Measurements from ENCODE around the gene CCDC187. TPM values are rescaled to one million over a fixed set of nuclear protein-coding genes. Genes with fewer than 3 reads are reported as not detected.

CCDC187 gene
- polyA plus RNA-seq, 3 donors, result not detected

GRCh38 chr9:136234597-136234996 lies 69.3 kb downstream of the CCDC187 start:
- Mint-ChIP-seq H3K4me1 (peaks cover 46% of the 10 kb centered on the region), H3K36me3 (peaks cover 22 to 28% of the 10 kb centered on the region in 2 donors), H3K4me3 (no peak overlapping the region), H3K27ac (peak overlapping the region in 1 of 7 donors; percentile 38), H3K27me3 (ENCODE audit: low read depth in 3 of 3) (peaks cover 2 to 3% (median 2%) of the 10 kb centered on the region in 3 donors), H3K9me3 (no peaks in the 10 kb centered on the region)
- TF ChIP-seq CTCF (IDR thresholded peaks at IDR 0.05), result no peak
- Histone ChIP-seq H3K27ac (ENCODE audit: low read depth in 1 of 2, low read length in 2 of 2) (no peak overlapping the region), H3K79me2 (ENCODE audit: insufficient read depth, low read length) (no peaks in the 10 kb centered on the region), H3K36me3 (replicated peaks in 1 of 2; ENCODE audit: control insufficient read depth in 1 of 2, insufficient read depth in 2 of 2, low read length in 2 of 2) (peaks cover 0 to 14% of the 10 kb centered on the region in 2 donors), H3K4me3 (replicated peaks in 1 of 3; ENCODE audit: low read depth in 2 of 3, low read length in 3 of 3) (no peak overlapping the region), H3K9me3 (replicated peaks in 1 of 2; ENCODE audit: control insufficient read depth in 1 of 2, insufficient read depth in 1 of 2, low read length in 2 of 2) (no peaks in the 10 kb centered on the region), H2AFZ (ENCODE audit: insufficient read depth, low read depth, low read length, poor library complexity, severe bottlenecking) (no peak overlapping the region), H3K4me2 (replicated peaks; ENCODE audit: extremely low read depth, low read length, poor library complexity, severe bottlenecking) (no peak overlapping the region), H3K27me3 (ENCODE audit: control insufficient read depth in 2 of 2, insufficient read depth in 2 of 2, low read length in 2 of 2) (no peaks in the 10 kb centered on the region), H3K4me1 (ENCODE audit: control insufficient read depth in 1 of 2, insufficient read depth in 2 of 2, low read length in 2 of 2) (peaks cover 32 to 43% of the 10 kb centered on the region in 2 donors), H3K9ac (ENCODE audit: insufficient read depth, low read length, poor library complexity, severe bottlenecking) (no peak overlapping the region), H4K20me1 (ENCODE audit: insufficient read depth, low read length) (peaks cover 18% of the 10 kb centered on the region)
- no peak for DNase-seq
- 95% methylated on average over 21 of the region's 21 CpGs for WGBS (ENCODE audit: insufficient coverage)
- intact Hi-C loops (cut with micrococcal nuclease), result no loop called here

GRCh38 chr9:136233868-136234267 lies 70.0 kb downstream of the CCDC187 start:
- peaks cover 39% of the 10 kb centered on the region for H3K4me1 Mint-ChIP-seq
- Histone ChIP-seq H3K36me3 (replicated peaks in 1 of 2; ENCODE audit: control insufficient read depth in 1 of 2, insufficient read depth in 2 of 2, low read length in 2 of 2) (peaks cover 0 to 14% of the 10 kb centered on the region in 2 donors), H3K27ac (ENCODE audit: low read depth in 1 of 2, low read length in 2 of 2) (no peak overlapping the region), H3K4me2 (replicated peaks; ENCODE audit: extremely low read depth, low read length, poor library complexity, severe bottlenecking) (no peak overlapping the region), H2AFZ (ENCODE audit: insufficient read depth, low read depth, low read length, poor library complexity, severe bottlenecking) (no peak overlapping the region), H3K9ac (ENCODE audit: insufficient read depth, low read length, poor library complexity, severe bottlenecking) (no peak overlapping the region), H3K79me2 (ENCODE audit: insufficient read depth, low read length) (no peaks in the 10 kb centered on the region), H3K4me1 (ENCODE audit: control insufficient read depth in 1 of 2, insufficient read depth in 2 of 2, low read length in 2 of 2) (peaks cover 25 to 36% of the 10 kb centered on the region in 2 donors), H3K27me3 (ENCODE audit: control insufficient read depth in 2 of 2, insufficient read depth in 2 of 2, low read length in 2 of 2) (no peaks in the 10 kb centered on the region), H3K9me3 (replicated peaks in 1 of 2; ENCODE audit: control insufficient read depth in 1 of 2, insufficient read depth in 1 of 2, low read length in 2 of 2) (no peaks in the 10 kb centered on the region), H3K4me3 (replicated peaks in 1 of 3; ENCODE audit: low read depth in 2 of 3, low read length in 3 of 3) (no peak overlapping the region), H4K20me1 (ENCODE audit: insufficient read depth, low read length) (peaks cover 11% of the 10 kb centered on the region)
- 64% methylated on average over 14 of the region's 14 CpGs for WGBS (ENCODE audit: insufficient coverage)
- intact Hi-C loops (cut with micrococcal nuclease), result no loop called here
- no peaks in the 10 kb centered on the region for H3K9me3 Mint-ChIP-seq
- TF ChIP-seq CTCF (IDR thresholded peaks at IDR 0.05), result no peak
- peaks cover 2 to 3% (median 2%) of the 10 kb centered on the region in 3 donors for H3K27me3 Mint-ChIP-seq (ENCODE audit: low read depth in 3 of 3)
- no peak for DNase-seq
- no peak overlapping the region for H3K27ac Mint-ChIP-seq
- H3K4me3 Mint-ChIP-seq, result no peak overlapping the region
- H3K36me3 Mint-ChIP-seq, result peaks cover 22 to 28% of the 10 kb centered on the region in 2 donors
